Lower leg skin (tissue), 4 donors: ENCODE measurements around the gene NRM. TPM values are rescaled to one million over a fixed set of nuclear protein-coding genes. Genes with fewer than 3 reads are reported as not detected.
A peak's percentile ranks its signal among the peaks of the same experiment; 100 is the strongest.

Source experiments
- DNase-seq, 2 donors: peaks; one replicate each; pipeline ENCODE4 v3.0.0-alpha.2; 2019; ENCODE audit warnings: low spot score in 2 of 2
- H3K4me3 ChIP-seq: fragments of 200-600 bp; sonication (generic); 2 replicates; pipeline ENCODE4 v1.5.1; 2017; ENCODE audit warnings: mild to moderate bottlenecking, low read depth; ENCODE audit not compliant: poor library complexity, severe bottlenecking
- CTCF ChIP-seq, 3 donors: fragments of 450-650 bp; IDR thresholded peaks; one replicate each; pipeline ENCODE4 v1.5.1; 2016; ENCODE audit warnings: antibody characterized with exemption in 3 of 3, mild to moderate bottlenecking in 3 of 3, moderate library complexity in 2 of 3
- POLR2A ChIP-seq, 2 donors: fragments of 450-650 bp; IDR thresholded peaks; one replicate each; pipeline ENCODE4 v1.6.1; 2016 to 2017; ENCODE audit warnings: antibody characterized with exemption in 2 of 2, mild to moderate bottlenecking in 1 of 2, moderate library complexity in 1 of 2
- WGBS, 2 donors: methylation state at CpG; one replicate each; pipeline ENCODE4 v1.1.5; 2018; 5-methylcytosine and 5-hydroxymethylcytosine counted together
- intact Hi-C: fragments of 100-400 bp; cut with DNase I; formaldehyde crosslinking; loops from one replicate; pipeline ENCODE4 v1.15.0; 2023; ENCODE audit warnings: low total_unique reads
- total RNA-seq, 4 donors: library from RNA; depleted of rRNA; stranded (reverse); fragments of >200 nt; gene quantifications; one replicate each; pipeline ENCODE4 v1.1.0, GENCODE V29; 2016

NRM gene
- total RNA-seq, 4 donors from 2014 or later: 4.3 to 6.9 (median 6.1) TPM

GRCh38 chr6:30686009-30686907, 4.5 kb downstream of the NRM start, which contains the start of gene PPP1R18:
Gene PPP1R18 (minus strand): TSS chr6:30686645. CDS start chr6:30686018, 627 bp downstream.
- peak within 1 kb of the TSS; percentile 76 for H3K4me3 ChIP-seq
- intact Hi-C loops: no loop called here
- DNase-seq: peak; percentile 79 to 97
- whole genome bisulfite sequencing, 2 donors: 0 to 2% methylated on average over 27 to 31 of the region's 41 CpGs
- TF ChIP-seq CTCF (IDR thresholded peaks at IDR 0.05) (no peak), POLR2A (IDR thresholded peaks at IDR 0.05) (no peak)

- H3K4me3 ChIP-seq: peak overlapping the region; percentile 50
- DNase-seq: no peak
- TF ChIP-seq POLR2A (IDR thresholded peaks at IDR 0.05): no peak
- TF ChIP-seq CTCF (IDR thresholded peaks at IDR 0.05): no peak
- WGBS, 2 donors: 7 to 16% methylated on average over 24 to 29 of the region's 29 CpGs
- intact Hi-C loops: no loop called here
These were observed 5.4 kb downstream of the NRM start for GRCh38 chr6:30685157-30686008.

- WGBS, 2 donors: 10 to 17% methylated on average over 14 to 18 of the region's 21 CpGs
- no peak for TF ChIP-seq CTCF (IDR thresholded peaks at IDR 0.05)
- DNase-seq: peak; percentile 58 to 90
- intact Hi-C loops: no loop called here
- H3K4me3 ChIP-seq: peak overlapping the region; percentile 50
These were observed 6.2 kb downstream of the NRM start for GRCh38 chr6:30684386-30685156.

- DNase-seq: no peak
- intact Hi-C loops: no loop called here
- TF ChIP-seq POLR2A (IDR thresholded peaks at IDR 0.05) (no peak), CTCF (IDR thresholded peaks at IDR 0.05) (no peak)
- H3K4me3 ChIP-seq: peak overlapping the region; percentile 44
- WGBS, 2 donors: 0 to 7% methylated on average over 2 of the region's 2 CpGs
These were observed 6.8 kb downstream of the NRM start for GRCh38 chr6:30683980-30684338.

DNA sequence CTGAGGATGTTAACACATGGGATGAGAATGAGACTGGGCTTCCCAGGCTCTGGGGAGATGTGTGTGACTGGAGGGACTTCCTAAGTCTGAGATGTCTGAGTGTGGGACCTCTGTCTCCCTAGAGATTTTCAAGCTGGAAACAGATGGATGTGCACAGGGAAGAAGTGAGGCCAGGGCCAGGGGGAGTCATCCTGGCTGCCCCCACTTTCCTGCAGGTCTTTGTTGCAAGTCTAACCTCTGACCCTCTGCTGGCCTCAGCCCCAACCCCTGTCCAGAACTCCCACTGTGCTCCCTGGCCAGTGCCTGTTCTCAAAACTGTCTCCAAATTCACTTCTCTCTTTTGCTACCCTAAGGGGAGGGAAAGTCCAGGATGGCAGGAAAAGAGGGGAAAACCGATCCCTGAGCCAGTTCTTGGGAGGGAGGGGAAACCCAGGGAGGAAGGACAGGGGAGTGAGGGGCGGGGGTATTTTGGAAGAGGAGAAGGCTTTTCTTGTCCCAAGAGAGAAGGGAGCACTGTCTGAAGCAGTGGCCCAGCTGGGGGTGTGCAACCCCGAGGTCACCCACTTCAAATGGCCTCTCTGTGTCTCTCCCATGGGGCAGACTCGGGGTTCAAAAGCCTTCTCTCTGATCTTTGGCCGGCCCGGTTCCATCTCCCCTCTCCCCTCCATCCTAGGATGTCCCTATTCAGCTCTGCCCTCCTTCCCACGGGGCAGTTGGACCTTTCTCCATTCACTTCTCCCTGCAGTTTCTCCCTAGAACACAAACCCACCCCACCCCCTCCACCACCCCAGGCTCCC, 7.4 kb downstream of the NRM start:
- WGBS, 2 donors: 1 to 2% methylated on average over 7 of the region's 7 CpGs
- intact Hi-C loops: no loop called here

More for the DNA sequence above, 7.4 kb downstream of the NRM start:
- DNase-seq: no peak
- TF ChIP-seq CTCF (IDR thresholded peaks at IDR 0.05) (no peak), POLR2A (IDR thresholded peaks at IDR 0.05) (no peak)
- peak overlapping the region; percentile 44 for H3K4me3 ChIP-seq
